SW 1271 (cell line): ENCODE measurements around the gene DYNLRB1.
"Not testable (repeated sequence)": the region's sequence is repeated elsewhere in the genome, so short reads cannot be mapped to it uniquely, and the experiment has no call there.

Experiments
- DNase-seq, 2 experiments: peaks; one replicate each; lab custom pipeline; 2025; lab: John Stamatoyannopoulos, UW

DYNLRB1 gene

DNA sequence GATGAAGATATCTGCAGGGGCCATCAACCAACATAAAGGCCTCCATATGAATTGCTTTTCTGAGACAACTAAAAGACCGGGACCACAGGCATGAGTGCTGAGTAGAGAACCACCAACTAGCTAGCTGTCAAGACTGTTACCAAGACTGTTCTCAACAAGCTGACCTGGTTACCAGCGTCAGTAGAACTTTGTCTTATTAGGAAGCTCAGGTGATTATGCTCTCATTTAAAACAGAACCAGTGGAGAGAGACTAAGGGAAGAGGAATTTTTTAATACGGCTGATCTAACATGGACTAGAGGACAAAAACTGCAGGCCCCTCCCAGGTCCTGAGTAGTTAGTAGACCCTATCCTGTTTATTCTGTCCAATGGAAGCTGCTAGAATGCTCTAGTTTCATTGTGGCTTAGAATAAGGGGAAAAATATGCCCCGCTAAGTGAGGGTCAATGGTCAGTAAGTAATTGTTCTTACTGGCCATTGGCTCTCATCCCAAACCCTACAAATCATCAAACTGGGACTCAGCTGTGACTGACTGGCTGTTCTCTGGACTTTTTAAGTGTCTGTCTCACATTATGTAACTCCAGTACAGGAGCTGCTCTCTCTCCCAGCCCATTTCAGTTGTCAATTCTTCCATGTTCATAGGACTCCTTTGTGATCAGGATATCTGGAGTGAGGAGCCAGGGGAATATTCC lies 3.8 kb upstream of the DYNLRB1 start:
- no peak for DNase-seq

- peak in 1 of 2 experiments; percentile 81 for DNase-seq
These were observed 3.2 kb upstream of the DYNLRB1 start for GRCh38 chr20:34512955-34513419.

GRCh38 chr20:34514034-34514433 lies 2.2 kb upstream of the DYNLRB1 start:
- DNase-seq: not testable (repeated sequence)

DNA sequence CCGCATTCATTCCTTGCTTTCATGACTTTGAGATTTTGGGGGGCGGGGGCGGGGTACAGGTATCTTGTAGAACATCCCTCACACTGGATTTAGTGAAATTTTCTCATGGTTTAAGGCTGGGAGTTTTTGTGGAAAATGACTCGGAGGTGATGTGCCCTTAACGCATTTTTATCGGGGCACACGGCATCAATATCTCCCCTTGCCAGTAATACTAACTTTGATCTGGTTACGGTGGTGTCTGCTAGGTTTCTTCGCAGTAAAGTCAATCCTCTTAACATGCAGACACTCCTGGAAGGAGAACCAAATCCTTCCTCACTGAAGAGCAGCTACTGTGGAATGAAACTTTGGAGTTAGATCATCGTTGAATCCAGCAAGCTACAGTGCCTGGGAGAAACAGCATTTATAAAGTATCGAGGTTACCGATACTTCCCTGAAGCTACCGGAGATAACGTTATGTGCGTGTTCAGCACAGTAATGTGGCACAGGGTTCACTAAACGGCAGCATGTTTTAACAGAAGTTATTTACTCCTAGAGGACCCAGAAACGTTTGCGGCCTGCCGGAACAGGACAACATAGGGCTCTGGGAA lies 1.2 kb upstream of the DYNLRB1 start:
- no peak for DNase-seq

DNA sequence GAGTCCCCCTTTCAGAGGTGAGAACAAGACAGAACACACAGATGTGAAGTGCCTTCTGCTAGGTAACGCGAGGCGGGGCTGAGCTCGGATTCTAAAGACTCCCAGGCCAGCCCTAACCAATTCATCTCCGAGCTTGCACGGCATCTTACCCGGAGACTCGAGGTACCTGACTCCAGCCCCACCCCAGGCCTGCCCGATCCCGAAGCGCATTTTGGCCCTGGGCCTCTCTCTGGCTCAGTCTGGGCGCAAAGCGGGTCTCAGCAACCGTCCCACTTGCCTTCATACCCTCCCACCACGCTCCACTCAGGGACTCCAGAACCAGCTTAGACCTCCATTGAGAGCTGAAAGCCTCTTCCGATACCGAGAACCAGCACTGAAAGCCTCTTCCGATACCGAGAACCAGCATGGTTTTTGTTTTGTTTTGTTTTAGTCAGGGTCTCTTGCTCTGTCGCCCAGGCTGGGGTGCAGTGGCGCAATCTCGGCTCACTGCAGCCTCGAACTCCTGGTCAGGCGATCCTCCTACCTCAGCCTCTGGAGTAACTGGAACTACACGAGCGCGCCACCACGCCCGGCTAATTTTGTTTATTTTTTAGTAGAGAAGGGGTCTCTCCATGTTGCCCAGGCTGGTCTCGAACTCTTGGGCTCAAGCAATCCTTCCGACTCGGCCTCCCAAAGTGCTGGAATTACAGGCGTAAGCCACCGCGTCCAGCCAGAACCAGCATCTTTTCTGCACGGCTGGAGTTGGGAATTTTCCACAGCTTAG lies 557 bp upstream of the DYNLRB1 start:
- DNase-seq: peak; percentile 81 to 94

GRCh38 chr20:34517114-34517505 lies 888 bp downstream of the DYNLRB1 start:
- DNase-seq: peak in 1 of 2 experiments; percentile 88

DNA sequence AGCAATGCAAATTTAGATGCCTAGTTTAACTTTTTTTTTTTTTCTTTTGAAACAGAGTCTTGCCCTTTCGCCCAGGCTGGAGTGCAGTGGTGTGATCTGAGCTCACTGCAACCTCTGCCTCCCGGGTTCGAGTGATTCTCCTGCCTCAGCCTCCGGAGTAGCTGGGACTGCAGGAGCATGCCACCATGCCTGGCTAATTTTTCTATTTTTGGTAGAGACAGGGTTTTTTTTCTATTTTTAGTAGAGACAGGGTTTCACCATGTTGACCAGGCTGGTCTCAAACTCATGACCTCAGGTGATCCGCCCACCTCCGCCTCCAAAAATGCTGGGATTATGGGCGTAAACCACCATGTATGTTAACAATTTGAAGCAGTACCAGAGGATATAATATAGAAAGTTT lies 2.6 kb downstream of the DYNLRB1 start:
- not testable (repeated sequence) for DNase-seq

- DNase-seq: not testable (repeated sequence)
These were observed 3.6 kb downstream of the DYNLRB1 start for GRCh38 chr20:34519841-34520240.

DNA sequence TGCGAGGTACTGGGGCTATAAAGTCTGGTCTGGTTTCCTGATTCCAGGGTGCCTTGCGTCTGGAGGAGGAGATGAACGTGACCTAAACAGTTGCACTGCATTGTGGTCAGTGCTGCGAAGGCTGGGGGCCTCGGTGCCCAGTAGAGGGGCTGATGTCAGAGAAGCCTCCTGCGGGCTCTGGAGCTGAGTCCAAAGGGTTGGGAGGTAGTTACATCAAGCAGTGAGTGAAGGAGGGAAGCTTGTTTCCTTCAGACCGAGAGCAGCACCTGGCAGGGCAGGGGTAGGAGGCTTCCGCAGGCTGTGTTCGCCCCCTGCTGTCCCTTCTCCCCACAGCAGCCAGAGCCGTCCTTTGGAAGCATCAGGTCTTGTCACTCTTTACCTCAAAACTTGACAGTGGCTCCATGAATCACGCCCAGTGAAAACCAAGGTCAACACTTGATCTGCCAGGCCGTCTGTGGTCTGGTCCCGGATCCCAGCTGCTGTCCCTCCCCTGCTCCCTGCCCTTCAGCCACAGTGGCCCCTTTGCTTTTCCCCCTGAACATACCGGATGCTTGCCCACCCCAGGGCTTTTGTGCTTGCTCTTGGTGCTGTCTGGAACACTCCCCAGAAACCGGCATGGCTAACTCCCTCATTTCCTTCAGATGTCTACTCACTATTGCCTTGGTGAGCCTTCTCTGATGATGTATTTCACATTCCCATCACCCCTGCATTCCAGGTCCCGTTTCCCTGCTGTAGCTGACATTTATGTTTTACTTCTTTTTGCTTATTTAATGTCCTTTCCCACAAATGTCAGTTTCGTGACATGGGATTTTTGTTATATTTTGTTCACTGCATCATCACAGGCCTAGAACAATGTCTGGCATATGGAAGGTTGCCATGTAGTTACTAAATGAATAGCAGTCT lies 7.0 kb downstream of the DYNLRB1 start:
- peak; percentile 52 to 83 for DNase-seq

DNA sequence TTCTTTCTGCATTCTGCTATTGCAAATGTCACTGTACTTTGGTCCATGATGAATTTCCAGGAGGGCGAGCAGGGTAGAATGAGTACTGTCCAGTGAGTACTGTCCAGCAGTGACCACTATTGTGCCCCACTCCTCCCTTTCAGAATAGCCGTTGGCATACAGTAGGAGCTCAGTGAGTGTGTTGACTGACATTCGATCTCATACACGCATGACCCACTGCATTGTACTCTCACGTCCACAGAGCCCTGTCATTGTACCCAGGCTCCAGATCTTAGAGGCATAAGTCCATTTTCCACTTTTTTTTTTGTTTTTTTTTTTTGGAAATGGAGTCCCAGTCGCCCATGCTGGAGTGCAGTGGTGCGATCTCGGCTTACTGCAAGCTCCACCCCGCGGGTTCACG lies 8.2 kb downstream of the DYNLRB1 start:
- DNase-seq: no peak

DNA sequence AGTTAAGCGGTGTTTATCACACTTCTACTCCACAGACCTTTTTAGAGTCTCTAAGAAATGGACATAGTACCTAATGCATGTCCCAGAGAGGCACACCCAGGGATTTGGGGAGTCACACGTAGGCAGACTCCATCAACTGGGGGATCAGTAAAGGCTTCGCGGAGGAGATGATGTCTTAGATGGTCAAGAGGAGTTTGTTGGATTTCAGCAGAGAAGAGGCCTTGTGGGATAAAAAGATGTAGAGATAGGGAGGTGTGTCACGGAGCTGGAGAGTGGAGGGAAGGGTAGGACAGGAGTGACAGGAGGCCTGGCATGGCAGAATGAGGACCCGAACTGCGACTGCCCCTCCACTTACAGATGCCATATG lies 9.1 kb downstream of the DYNLRB1 start:
- DNase-seq: no peak

GRCh38 chr20:34525709-34526416 lies 9.6 kb downstream of the DYNLRB1 start:
- peak; percentile 100 for DNase-seq

GRCh38 chr20:34526466-34526865 lies 10.2 kb downstream of the DYNLRB1 start:
- DNase-seq: no peak

DNA sequence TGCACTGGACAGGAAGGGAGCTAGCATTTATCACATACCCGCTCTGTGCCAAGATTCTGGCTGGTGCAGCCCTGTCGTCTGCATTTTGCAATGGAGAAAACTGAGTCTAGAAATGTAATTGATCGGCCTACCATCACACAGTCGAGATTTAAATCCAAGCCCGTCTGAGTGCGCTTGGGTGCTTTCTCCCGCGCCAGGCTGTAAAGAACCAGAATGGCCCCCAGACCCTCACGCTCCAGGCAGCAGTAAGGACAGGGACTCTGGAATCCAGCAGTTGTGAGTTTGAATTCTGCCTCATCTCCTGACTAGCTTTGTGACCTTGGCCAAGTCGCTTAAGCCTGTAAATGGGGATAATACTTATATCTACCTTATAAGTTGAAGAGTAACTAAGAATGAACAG lies 10.8 kb downstream of the DYNLRB1 start:
- DNase-seq: no peak

DNA sequence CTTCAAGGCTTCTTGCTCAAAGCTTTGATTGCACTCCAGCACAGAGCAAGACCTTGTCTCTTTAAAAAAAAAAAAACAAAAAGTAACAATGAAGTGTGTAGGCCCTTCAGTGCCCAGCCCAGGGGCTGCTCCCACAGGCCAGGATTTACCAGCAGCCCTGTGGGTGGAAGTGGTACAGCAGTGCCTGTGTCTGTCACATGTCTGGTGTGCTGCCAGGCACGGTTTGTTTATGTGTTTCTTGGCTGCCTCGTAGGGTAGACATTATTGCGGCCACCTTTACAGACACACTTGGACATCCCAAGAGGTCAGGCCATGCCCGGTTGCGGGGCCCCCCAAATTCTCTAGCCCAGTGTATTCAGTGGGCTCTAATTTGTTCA lies 12.7 kb downstream of the DYNLRB1 start:
- DNase-seq: no peak

DNA sequence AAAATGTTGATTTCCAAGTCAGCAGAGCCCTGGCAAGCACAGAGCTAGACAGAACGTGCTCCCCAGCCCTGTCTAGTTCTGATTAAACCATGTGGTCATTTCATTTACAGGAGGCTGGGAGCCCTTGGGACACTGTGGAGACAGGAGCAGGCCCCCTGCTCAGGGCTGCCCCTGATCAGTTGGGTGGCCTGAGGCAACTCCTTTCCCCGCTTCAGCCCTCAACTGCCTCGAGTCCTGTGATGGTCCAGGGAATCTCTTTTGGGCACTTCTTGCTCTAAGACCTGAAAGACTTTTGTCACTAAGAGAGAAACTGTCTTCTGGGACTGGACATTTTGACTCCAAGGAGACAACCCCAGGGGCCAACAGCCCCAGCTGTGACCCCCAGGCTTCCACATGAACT lies 13.5 kb downstream of the DYNLRB1 start:
- DNase-seq: no peak

GRCh38 chr20:34530342-34530741 lies 14.1 kb downstream of the DYNLRB1 start:
- DNase-seq: no peak

- DNase-seq: no peak
These were observed 15.5 kb downstream of the DYNLRB1 start for GRCh38 chr20:34531608-34532265.

DNA sequence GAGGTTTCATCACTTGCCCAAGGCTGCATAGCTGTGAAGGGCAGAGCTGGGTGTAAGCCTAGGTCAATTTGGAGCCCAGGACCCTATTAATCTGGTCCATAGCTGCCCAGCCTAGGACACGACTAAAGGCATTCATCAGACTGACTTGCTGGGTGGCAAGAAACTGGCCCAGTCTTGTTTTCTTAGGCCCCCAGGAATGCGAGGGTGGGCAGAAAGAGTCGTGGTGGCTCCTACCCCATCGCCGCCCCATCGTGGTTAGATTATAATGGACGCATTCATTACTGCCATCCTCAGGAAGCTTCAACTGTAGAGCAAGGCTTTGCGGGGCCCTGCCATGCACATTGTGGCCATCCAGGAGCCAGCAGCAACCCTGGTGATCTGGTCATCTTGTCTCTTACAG lies 16.1 kb downstream of the DYNLRB1 start:
- DNase-seq: no peak

DNA sequence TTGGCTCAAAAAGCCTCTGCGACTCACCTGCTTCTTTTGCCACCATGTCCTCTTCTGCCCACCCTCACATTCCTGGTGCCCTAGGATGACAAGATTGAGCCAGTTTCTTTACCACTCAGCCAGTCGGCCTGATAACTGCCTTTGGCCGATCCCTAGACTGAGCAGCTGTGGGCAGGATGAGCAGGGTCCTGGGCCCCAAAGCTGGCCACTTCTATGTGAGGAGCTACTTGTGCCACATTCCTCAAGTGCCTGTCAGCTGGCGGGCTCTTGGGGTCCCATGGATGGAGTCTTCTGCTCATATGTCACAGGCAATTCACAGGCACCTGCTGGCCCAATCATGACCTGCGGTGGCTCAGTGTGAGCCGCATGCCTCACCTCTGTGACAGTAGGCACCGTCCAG lies 16.5 kb downstream of the DYNLRB1 start:
- no peak for DNase-seq
